Neutrophil (primary cell): ENCODE data around the gene GPR156.

Experiments
- H3K27ac ChIP-seq: fragments of 200-600 bp; sonication (generic); 2 replicates; pipeline ENCODE4 v1.5.1; 2016; ENCODE audit warnings: mild to moderate bottlenecking, moderate library complexity
- H3K27me3 ChIP-seq: fragments of 200-600 bp; sonication (generic); 2 replicates; pipeline ENCODE4 v1.6.0; 2016; ENCODE audit warnings: mild to moderate bottlenecking
- H3K36me3 ChIP-seq: fragments of 200-600 bp; sonication (generic); 2 replicates; pipeline ENCODE4 v1.5.1; 2017
- H3K4me1 ChIP-seq, 2 experiments: fragments of 200-600 bp in 1 of 2; sonication (generic) in 1 of 2; 1 replicate in 1 of 2; 2 replicates in 1 of 2; pipeline versions ENCODE4 v1.5.1 to v1.6.1; 2013 to 2016; ENCODE audit warnings: low read depth in 1 of 2, low read length in 1 of 2, mild to moderate bottlenecking in 1 of 2, moderate library complexity in 1 of 2; ENCODE audit not compliant: control insufficient read depth in 1 of 2, insufficient read depth in 1 of 2
- H3K4me3 ChIP-seq, 2 experiments: fragments of 200-600 bp in 1 of 2; sonication (generic) in 1 of 2; 1 replicate in 1 of 2; 2 replicates in 1 of 2; pipeline ENCODE4 v1.5.1; 2013 to 2016; ENCODE audit warnings: low read depth in 1 of 2, low read length in 1 of 2, mild to moderate bottlenecking in 1 of 2, moderate library complexity in 1 of 2
- H3K9me3 ChIP-seq: fragments of 200-600 bp; sonication (generic); 2 replicates; pipeline ENCODE4 v1.5.1; 2016
- CTCF ChIP-seq: fragments of 200-600 bp; sonication (generic); IDR thresholded peaks from 2 replicates; pipeline ENCODE4 v1.5.1; 2016; ENCODE audit warnings: antibody characterized with exemption

GPR156 gene

GRCh38 chr3:120153294-120153693 lies 131.7 kb downstream of the GPR156 start:
- Histone ChIP-seq H3K9me3 (no peaks in the 10 kb centered on the region), H3K4me3 (no peak overlapping the region), H3K27ac (no peak overlapping the region), H3K36me3 (no peaks in the 10 kb centered on the region), H3K4me1 (no peaks in the 10 kb centered on the region), H3K27me3 (no peaks in the 10 kb centered on the region)
- no peak for TF ChIP-seq CTCF

GRCh38 chr3:120151791-120152190 lies 133.2 kb downstream of the GPR156 start:
- Histone ChIP-seq H3K27ac (no peak overlapping the region), H3K36me3 (no peaks in the 10 kb centered on the region), H3K9me3 (no peaks in the 10 kb centered on the region), H3K4me1 (peaks cover 0 to 5% of the 10 kb centered on the region in 2 experiments), H3K27me3 (no peaks in the 10 kb centered on the region), H3K4me3 (no peak overlapping the region)
- TF ChIP-seq CTCF: no peak

GRCh38 chr3:120148187-120148949 lies 136.7 kb downstream of the GPR156 start:
- no peak overlapping the region for H3K4me3 ChIP-seq
- no peak for TF ChIP-seq CTCF
- no peaks in the 10 kb centered on the region for H3K9me3 ChIP-seq
- H3K27me3 ChIP-seq: no peaks in the 10 kb centered on the region
- peaks cover 0 to 5% of the 10 kb centered on the region in 2 experiments for H3K4me1 ChIP-seq
- H3K27ac ChIP-seq: no peak overlapping the region
- H3K36me3 ChIP-seq: no peaks in the 10 kb centered on the region

- Histone ChIP-seq H3K36me3 (no peaks in the 10 kb centered on the region), H3K9me3 (no peaks in the 10 kb centered on the region), H3K4me3 (no peak overlapping the region), H3K4me1 (peaks cover 0 to 5% of the 10 kb centered on the region in 2 experiments), H3K27me3 (no peaks in the 10 kb centered on the region), H3K27ac (no peak overlapping the region)
- no peak for TF ChIP-seq CTCF
Measured at GRCh38 chr3:120147072-120147871, 137.8 kb downstream of the GPR156 start.

GRCh38 chr3:120145542-120146285 lies 139.3 kb downstream of the GPR156 start:
- Histone ChIP-seq H3K4me1 (peaks cover 0 to 5% of the 10 kb centered on the region in 2 experiments), H3K9me3 (no peaks in the 10 kb centered on the region), H3K36me3 (no peaks in the 10 kb centered on the region), H3K27ac (no peak overlapping the region), H3K27me3 (no peaks in the 10 kb centered on the region), H3K4me3 (no peak overlapping the region)
- TF ChIP-seq CTCF: no peak
